WTC11 (cell line): ENCODE data around the gene PODN.

ENCODE experiments used
- CBFB ChIP-seq: sonication (generic); formaldehyde crosslinking; IDR thresholded peaks from 2 replicates; pipeline ENCODE4 v1.8.1; 2022; ENCODE audit warnings: mild to moderate bottlenecking, low read depth, missing genetic modification reagents
- CTCF ChIP-seq: fragments of 200-600 bp; IDR thresholded peaks from 2 replicates; pipeline ENCODE4 v1.8.0; 2022; ENCODE audit warnings: antibody characterized with exemption
- JUN ChIP-seq: sonication (generic); formaldehyde crosslinking; IDR thresholded peaks from 2 replicates; pipeline ENCODE4 v1.8.0; 2023; ENCODE audit warnings: mild to moderate bottlenecking, missing genetic modification reagents
- SP1 ChIP-seq: sonication (generic); formaldehyde crosslinking; conservative IDR thresholded peaks from 2 replicates; pipeline ENCODE4 v1.8.1; 2022; ENCODE audit warnings: missing genetic modification reagents
- TEAD1 ChIP-seq: sonication (generic); formaldehyde crosslinking; IDR thresholded peaks from 2 replicates; pipeline ENCODE4 v1.8.0; 2022; ENCODE audit warnings: mild to moderate bottlenecking, missing genetic modification reagents
- TEAD4 ChIP-seq: sonication (generic); formaldehyde crosslinking; IDR thresholded peaks from 2 replicates; pipeline ENCODE4 v1.8.0; 2022; ENCODE audit warnings: mild to moderate bottlenecking, missing genetic modification reagents
- TF ChIP-seq, protein P1 (sequence below): sonication (generic); formaldehyde crosslinking; IDR thresholded peaks from 2 replicates; pipeline ENCODE4 v1.8.1; 2023; ENCODE audit warnings: mild to moderate bottlenecking, missing genetic modification reagents, moderate library complexity
- TF ChIP-seq, protein P2 (sequence below): sonication (generic); formaldehyde crosslinking; IDR thresholded peaks from 2 replicates; pipeline ENCODE4 v1.8.0; 2022; ENCODE audit warnings: mild to moderate bottlenecking, missing genetic modification reagents

DNA sequence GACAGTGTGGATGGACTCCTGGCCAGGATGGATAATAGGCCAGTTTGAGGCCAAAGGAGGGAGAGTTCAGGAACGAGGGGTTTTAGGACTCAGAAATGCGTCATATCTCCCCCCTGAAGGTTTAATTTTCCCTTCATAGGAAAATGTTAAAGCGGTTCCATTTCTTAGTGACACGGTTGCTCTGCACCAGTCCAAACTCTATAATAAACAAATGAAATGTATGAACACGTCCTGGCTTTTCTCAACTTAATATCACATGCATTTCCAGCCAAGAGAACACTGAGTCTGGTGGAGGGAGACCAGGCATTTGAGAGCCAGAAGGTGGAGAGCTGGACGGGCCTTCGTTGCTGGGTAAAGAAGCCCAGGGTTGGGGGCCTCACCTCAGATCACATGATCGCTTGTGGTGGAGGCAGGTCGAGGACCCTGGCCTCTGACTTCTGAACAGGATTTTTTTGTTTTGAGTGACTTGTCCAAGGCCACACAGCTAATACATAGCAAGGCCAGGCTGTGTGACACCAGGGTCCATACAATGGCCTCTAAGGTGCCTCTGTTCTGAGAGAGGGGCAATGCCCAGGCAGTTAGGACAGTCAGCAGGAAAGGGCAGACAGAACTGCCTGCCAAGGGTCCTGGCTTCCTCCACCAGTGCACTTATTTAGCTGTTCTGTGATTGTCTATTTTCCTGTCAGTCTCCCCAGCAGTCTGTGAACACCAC lies 69.0 kb downstream of the PODN start:
- no peak for TF ChIP-seq SP1
- no peak for TF ChIP-seq CBFB (CRISPR knock-in tag)
- no peak for TF ChIP-seq TEAD1 (CRISPR knock-in tag)
- no peak for TF ChIP-seq CTCF
- TF ChIP-seq JUN (CRISPR knock-in tag) = no peak
- TF ChIP-seq TEAD4 (CRISPR knock-in tag) = no peak
- TF ChIP-seq, protein P1, sequence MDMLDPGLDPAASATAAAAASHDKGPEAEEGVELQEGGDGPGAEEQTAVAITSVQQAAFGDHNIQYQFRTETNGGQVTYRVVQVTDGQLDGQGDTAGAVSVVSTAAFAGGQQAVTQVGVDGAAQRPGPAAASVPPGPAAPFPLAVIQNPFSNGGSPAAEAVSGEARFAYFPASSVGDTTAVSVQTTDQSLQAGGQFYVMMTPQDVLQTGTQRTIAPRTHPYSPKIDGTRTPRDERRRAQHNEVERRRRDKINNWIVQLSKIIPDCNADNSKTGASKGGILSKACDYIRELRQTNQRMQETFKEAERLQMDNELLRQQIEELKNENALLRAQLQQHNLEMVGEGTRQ (CRISPR knock-in tag) = no peak
- TF ChIP-seq, protein P2, sequence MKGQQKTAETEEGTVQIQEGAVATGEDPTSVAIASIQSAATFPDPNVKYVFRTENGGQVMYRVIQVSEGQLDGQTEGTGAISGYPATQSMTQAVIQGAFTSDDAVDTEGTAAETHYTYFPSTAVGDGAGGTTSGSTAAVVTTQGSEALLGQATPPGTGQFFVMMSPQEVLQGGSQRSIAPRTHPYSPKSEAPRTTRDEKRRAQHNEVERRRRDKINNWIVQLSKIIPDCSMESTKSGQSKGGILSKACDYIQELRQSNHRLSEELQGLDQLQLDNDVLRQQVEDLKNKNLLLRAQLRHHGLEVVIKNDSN (CRISPR knock-in tag) = no peak
